Measurements from ENCODE around the gene TMEM106C. TPM values are rescaled to one million over a fixed set of nuclear protein-coding genes. Genes with fewer than 3 reads are reported as not detected.

TMEM106C gene
- total RNA-seq, 4 donors from 2014 or later: 68.6 to 98.8 (median 72.0) TPM

DNA sequence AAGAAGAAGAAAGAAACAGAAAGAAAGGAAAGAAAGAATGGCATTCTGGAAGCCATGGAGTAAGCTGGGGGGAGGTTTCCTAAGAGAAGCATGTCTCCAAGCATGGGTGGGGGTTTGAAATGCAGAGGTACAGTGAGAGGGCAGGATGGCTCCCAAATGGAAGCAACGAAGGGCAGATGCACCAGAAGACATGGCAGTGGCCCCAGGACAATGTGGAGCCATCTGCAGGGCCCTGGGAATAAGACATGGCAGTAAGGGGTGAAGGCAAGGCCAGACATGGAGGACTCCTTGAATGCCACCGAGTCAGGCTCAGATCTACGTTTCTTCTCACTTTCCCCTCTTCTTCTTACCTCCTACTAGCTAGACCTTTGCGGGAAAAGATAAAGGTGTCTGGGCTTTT is 45.6 kb downstream of the TMEM106C start:
- Histone ChIP-seq H3K4me1 (peaks cover 9 to 15% (median 12%) of the 10 kb centered on the region in 4 donors), H3K9me3 (no peaks in the 10 kb centered on the region), H3K27me3 (peaks cover 7 to 68% (median 21%) of the 10 kb centered on the region in 4 donors), H3K4me3 (no peak overlapping the region), H3K27ac (replicated peaks in 1 of 4) (no peak overlapping the region), H3K36me3 (no peaks in the 10 kb centered on the region)
- WGBS: 81% methylated on average over 4 of the region's 4 CpGs
- DNase-seq (ENCODE audit: extremely low spot score): no peak
- intact Hi-C loops (cut with DNase I): no loop called here
- no peak for TF ChIP-seq CTCF (IDR thresholded peaks at IDR 0.05)
- TF ChIP-seq POLR2AphosphoS5 (IDR thresholded peaks at IDR 0.05): no peak
- no peak for TF ChIP-seq POLR2A (IDR thresholded peaks at IDR 0.05; ENCODE audit: low read depth)
- no peak for TF ChIP-seq EP300 (IDR thresholded peaks at IDR 0.05)

DNA sequence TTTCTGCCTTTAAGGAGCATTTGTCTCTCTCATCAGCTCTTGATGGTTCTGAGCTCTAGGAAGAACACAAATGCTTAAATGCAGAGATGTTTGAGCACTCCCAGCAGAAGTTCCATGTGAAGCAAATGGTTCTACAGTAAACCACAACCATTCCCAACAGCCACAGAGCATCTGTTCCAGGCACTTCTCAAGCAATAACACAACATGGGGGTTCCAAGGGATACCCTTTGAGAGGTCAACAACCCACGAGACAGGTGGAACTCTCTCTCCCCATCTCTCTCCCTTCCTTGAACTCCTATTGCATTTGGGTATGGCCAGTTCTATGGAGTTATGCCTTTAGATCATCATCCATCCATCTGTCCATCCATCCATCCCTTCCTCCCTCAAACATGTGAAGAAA is 46.1 kb downstream of the TMEM106C start:
- H3K9me3 ChIP-seq: no peaks in the 10 kb centered on the region
- peaks cover 4 to 10% (median 7%) of the 10 kb centered on the region in 4 donors for H3K4me1 ChIP-seq
- H3K27me3 ChIP-seq: peaks cover 3 to 65% (median 16%) of the 10 kb centered on the region in 4 donors
- 81% methylated on average over 1 of the region's 1 CpG for WGBS
- intact Hi-C loops (cut with DNase I): no loop called here
- H3K27ac ChIP-seq (replicated peaks in 1 of 4): no peak overlapping the region
- no peak overlapping the region for H3K4me3 ChIP-seq
- no peaks in the 10 kb centered on the region for H3K36me3 ChIP-seq
- DNase-seq (ENCODE audit: extremely low spot score): no peak
- no peak for TF ChIP-seq EP300 (IDR thresholded peaks at IDR 0.05)
- TF ChIP-seq POLR2A (IDR thresholded peaks at IDR 0.05; ENCODE audit: low read depth): no peak
- no peak for TF ChIP-seq CTCF (IDR thresholded peaks at IDR 0.05)
- no peak for TF ChIP-seq POLR2AphosphoS5 (IDR thresholded peaks at IDR 0.05)

DNA sequence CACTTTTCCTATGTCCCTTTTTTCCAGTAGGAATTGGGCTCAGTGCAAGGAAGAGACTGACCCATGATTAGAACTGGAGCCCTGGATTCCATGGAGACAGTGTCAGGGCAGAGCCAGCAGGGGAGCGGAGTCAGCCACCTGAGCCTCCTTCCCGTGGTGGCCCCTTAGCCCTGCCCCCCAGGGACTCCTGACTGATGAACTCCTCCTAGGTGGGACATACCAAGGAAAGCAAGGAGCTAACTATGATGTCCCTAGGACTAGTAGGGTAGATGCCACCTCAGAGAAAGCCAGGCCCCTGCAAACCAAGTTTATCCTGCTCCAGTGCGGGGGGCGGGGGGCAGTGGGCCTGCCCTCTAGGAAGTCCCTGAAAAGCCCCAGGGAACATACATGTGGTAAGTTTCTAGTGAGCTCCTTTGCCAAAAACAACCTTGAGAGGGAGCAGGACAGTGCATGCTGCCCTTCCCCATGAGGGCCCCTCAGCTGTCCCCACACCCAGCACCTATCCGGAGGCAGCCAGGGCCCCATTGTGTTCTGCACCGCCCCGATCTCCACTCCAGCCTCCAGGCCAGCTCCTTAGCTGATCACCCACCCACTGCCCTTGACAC is 47.1 kb downstream of the TMEM106C start:
- H3K27ac ChIP-seq (replicated peaks in 1 of 4): no peak overlapping the region
- no peaks in the 10 kb centered on the region for H3K9me3 ChIP-seq
- H3K4me3 ChIP-seq: no peak overlapping the region
- peaks cover 0 to under 1% (median 0%) of the 10 kb centered on the region in 4 donors for H3K4me1 ChIP-seq
- intact Hi-C loops (cut with DNase I): no loop called here
- peaks cover 0 to 61% (median 6%) of the 10 kb centered on the region in 4 donors for H3K27me3 ChIP-seq
- no peak for DNase-seq (ENCODE audit: extremely low spot score)
- 58% methylated on average over 5 of the region's 7 CpGs for WGBS
- TF ChIP-seq EP300 (IDR thresholded peaks at IDR 0.05) (no peak), POLR2A (IDR thresholded peaks at IDR 0.05; ENCODE audit: low read depth) (no peak), CTCF (IDR thresholded peaks at IDR 0.05) (no peak), POLR2AphosphoS5 (IDR thresholded peaks at IDR 0.05) (no peak)
- H3K36me3 ChIP-seq: no peaks in the 10 kb centered on the region

DNA sequence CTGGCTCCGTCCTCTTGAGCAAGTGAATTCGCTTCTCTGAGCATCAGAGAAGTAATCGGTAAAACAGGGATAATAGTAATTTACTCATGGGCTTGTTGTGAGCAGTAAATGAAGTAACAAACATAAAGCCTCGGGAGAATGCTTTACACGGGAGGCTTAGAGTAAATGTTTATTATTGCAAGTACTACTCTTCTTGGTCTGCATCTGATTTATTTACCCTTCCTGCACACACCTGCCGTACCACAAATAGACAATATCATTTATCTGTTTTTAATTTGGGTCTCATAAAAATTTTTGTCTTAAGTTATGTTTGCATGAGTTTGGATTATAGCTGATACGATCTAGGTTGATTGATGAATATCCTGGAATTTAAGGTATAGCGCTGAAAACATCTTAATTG is 48.7 kb downstream of the TMEM106C start:
- Histone ChIP-seq H3K36me3 (no peaks in the 10 kb centered on the region), H3K4me3 (no peak overlapping the region), H3K27me3 (peaks cover 0 to 59% (median 2%) of the 10 kb centered on the region in 4 donors), H3K9me3 (no peaks in the 10 kb centered on the region), H3K4me1 (no peaks in the 10 kb centered on the region), H3K27ac (replicated peaks in 1 of 4) (no peak overlapping the region)
- WGBS: 78% methylated on average over 8 of the region's 8 CpGs
- no peak for TF ChIP-seq POLR2AphosphoS5 (IDR thresholded peaks at IDR 0.05)
- TF ChIP-seq POLR2A (IDR thresholded peaks at IDR 0.05; ENCODE audit: low read depth): no peak
- TF ChIP-seq CTCF (IDR thresholded peaks at IDR 0.05): no peak
- TF ChIP-seq EP300 (IDR thresholded peaks at IDR 0.05): no peak
- no peak for DNase-seq (ENCODE audit: extremely low spot score)
- intact Hi-C loops (cut with DNase I): no loop called here

DNA sequence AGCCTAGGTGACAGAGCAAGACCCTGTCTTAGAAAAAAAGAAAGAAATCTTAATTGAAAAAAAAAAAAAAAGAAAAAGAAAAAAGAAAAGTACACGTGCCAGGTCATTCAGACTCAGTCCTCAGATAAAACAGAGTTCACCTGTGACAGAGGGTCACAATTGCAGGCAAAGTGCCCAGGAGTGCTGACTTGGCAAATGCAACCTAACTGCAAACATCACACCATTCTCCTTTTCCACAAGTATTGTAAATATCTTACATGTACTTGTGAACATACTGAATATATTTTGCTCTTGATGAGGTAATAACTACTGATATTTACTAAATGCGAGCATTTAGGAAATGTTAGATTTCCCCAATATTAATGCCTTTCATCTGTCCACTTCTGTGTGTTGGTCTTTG is 49.9 kb downstream of the TMEM106C start:
- DNase-seq (ENCODE audit: extremely low spot score): no peak
- no peaks in the 10 kb centered on the region for H3K9me3 ChIP-seq
- no peak for TF ChIP-seq POLR2A (IDR thresholded peaks at IDR 0.05; ENCODE audit: low read depth)
- no peak for TF ChIP-seq POLR2AphosphoS5 (IDR thresholded peaks at IDR 0.05)
- TF ChIP-seq EP300 (IDR thresholded peaks at IDR 0.05): no peak
- no peak for TF ChIP-seq CTCF (IDR thresholded peaks at IDR 0.05)
- no peaks in the 10 kb centered on the region for H3K36me3 ChIP-seq
- no peaks in the 10 kb centered on the region for H3K4me1 ChIP-seq
- intact Hi-C loops (cut with DNase I): no loop called here
- H3K27ac ChIP-seq (replicated peaks in 1 of 4): no peak overlapping the region
- WGBS: 64% methylated on average over 2 of the region's 2 CpGs
- no peak overlapping the region for H3K4me3 ChIP-seq
- H3K27me3 ChIP-seq: peaks cover 0 to 59% (median 2%) of the 10 kb centered on the region in 4 donors
